Measurements from ENCODE around the gene NAXE.
"Not testable (repeated sequence)": the region's sequence is repeated elsewhere in the genome, so short reads cannot be mapped to it uniquely, and the experiment has no call there.

NAXE gene

DNA sequence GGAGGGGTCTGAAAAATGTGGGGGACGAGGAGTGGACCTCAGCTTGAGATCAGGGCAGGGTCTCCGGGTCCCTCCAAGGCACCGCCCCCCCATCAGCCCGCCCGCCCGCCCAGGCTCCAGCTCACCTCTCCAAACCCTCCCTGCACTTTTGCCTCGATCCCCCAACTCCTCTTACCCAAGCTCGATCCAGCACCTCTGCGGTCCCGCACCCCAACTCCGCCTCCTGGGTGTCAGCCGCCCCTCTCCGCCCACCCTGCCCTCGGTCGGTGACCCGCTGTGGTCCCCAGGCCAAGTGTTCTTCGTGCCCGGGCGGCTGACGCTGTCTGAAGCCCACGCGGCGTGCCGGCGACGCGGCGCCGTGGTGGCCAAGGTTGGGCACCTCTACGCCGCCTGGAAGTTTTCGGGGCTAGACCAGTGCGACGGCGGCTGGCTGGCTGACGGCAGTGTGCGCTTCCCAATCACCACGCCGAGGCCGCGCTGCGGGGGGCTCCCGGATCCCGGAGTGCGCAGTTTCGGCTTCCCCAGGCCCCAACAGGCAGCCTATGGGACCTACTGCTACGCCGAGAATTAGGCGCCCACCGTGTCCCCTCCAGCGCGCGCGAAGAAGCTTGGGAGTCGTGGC is 33.3 kb downstream of the NAXE start:
- FAIRE-seq: no peak

DNA sequence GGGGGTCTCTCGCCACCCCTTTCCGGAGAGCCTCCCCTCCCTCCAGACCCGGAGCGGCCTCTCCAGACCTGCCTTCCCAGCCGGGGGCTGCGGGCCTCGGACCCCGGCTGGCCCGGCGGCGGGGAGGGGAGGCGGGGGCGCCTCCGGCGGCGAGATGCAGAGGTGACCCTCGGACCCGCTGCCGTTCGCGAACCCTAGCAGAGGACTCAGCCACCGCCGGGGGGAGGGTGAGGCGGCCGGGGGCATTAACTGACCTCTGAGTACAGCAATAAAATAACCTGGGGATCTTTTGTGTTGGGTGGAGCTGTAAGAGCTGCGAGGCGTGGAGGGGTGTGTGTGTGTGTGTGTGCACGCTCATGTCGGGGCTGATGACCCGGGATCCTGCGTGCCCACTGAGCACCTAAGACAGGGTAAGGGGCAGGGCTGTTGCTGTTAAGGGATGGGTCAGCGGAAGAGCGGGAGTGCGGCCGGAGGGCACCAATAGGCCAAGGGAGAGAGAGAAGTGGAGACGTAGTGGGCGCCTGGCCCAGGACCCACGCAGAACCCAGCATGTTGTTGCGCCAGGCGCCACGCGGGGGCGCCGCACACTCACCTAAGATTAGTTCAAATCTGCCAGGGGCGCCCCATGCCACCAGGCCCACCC is 34.0 kb downstream of the NAXE start:
- FAIRE-seq: no peak

DNA sequence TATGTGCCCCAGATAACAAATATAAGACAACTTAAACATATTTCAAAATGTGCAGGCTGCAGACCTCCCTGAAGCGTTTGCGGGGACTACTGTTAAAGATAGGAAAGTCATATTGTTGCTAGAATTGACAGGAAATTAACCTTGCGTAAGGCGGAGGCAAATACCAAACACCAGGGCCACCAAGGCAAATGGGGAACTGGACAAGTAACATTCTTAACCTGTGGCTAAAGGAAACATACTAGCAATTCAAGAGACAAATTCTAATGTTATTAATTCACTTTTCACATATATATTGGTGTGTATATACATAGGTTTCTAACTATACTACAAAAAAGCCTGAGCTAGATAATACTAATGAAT is 34.5 kb downstream of the NAXE start:
- FAIRE-seq: no peak

DNA sequence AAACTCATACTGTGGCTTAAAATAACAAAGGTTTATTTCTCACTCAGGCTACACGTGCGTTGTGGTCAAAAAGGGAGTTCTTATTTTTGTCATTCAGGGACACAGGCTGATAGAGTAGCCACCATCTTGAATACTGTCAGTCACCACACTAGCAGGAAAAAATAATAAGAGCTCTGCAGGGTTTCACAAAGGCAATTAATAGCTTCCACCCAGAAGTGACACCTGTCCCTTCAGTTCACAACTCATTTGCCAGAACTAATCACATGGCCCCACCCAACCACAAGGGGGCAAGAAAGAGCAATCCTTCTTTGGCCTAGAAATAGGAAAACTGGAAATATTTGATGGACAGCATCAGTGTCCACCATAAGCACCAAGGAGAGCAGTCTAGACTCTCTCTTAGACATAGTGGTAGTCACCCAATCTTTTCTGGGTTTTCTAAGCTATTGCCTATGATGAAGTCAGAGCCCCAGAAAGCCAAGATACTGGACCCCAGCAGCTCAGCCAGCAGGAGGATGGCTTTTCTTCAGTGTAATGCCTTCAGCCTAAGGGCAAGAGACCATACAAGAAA is 35.8 kb downstream of the NAXE start:
- no peak for FAIRE-seq

DNA sequence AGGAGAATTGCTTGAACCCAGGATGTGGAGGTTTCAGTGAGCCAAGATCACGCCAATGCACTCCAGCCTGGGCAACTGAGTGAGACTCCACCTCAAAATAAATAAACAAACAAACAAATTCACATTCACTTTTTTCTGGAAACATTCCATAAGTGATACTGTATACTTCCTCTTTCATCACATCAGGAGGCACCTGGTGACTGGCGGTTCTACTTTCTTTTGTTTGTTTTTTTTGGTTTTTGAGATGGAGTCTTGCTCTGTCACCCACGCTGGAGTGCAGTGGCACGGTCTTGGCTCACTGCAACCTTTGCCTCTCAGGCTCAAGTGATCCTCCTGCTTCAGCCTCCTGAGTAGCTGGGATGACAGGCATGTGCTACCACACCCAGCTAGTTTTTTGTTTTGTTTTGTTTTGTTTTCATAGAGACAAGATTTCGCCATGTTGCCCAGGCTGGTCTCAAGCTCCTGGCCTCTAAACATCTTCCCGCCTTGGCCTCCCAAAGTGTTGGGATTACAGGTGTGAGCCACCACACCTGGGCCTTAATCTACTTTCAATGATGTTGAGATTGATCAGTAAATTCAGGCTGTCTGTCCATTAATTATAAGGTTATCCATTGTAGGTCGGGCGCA is 38.4 kb downstream of the NAXE start:
- FAIRE-seq: no peak

DNA sequence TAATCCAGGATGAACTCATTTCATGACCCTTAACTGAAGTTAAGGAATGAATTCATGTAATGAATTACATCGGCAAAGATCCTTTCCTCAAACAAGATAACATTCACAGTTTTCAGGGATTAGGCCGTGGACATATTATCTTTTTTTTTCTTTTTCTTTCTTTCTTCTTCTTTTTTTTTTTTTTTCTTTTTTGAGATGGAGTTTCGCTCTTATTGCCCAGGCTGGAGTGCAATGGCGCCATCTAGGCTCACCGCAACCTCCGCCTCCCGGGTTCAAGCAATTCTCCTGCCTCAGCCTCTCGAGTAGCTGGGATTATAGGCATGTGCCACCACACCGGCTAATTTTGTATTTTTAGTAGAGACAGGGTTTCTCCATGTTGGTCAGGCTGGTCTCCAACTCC is 39.6 kb downstream of the NAXE start:
- FAIRE-seq: not testable (repeated sequence)

DNA sequence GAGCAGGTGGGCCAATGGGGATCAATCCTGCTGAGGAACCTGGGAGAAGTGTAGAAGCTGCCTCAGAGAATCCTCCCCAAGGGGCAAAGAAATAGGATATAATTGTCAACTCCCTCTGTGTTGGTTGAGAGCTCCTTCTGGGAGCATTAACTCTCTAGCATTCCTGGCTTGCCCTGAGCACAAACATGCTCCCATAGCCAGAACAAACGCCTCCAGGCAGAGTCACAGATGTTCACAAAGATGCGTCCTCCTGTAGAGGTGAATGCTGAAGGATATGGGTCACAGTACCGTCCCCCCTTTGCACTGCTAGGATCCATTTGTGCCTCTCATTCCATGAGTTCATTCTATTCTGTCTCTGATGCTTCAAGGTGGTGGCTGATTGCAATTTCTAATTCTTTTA is 40.8 kb downstream of the NAXE start:
- FAIRE-seq: no peak

DNA sequence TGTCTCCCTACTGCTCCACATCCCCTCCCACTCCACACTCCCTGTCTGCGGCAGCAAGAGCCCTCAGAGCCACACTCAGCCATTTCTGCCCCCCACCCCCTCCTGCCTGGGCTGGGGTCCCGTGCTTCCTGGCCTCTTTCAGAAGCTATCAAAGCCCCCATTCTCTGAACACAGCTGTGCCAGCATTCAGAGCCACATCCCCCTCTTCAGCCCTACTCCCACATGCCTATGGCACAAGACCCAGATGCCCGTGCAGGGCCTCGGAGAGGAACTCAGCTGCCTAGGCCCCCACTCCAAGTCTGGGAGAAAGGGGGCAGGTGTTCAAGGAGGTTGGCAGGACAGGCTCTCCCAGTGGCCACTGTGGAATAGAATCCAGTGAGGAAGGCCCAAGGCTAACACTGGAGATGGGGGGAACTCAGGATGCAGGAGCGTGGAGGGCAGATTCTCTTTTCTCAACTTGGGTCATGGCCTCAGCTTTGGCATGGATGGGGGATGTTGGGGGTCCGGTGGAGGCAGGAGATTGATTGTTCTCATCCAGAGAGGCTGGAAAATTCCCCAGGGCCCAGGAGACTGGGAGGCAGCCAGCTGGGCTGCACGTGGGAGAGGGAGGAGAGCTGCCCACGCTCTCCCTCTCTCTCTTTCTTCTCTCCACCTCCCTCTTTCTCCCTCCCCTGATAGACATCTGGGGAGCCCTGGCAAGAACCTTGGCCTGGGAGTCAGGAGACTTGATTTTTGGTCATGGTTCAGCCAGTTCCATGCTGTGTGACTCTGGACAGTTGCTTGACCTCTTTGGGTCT is 46.8 kb downstream of the NAXE start:
- FAIRE-seq: no peak

DNA sequence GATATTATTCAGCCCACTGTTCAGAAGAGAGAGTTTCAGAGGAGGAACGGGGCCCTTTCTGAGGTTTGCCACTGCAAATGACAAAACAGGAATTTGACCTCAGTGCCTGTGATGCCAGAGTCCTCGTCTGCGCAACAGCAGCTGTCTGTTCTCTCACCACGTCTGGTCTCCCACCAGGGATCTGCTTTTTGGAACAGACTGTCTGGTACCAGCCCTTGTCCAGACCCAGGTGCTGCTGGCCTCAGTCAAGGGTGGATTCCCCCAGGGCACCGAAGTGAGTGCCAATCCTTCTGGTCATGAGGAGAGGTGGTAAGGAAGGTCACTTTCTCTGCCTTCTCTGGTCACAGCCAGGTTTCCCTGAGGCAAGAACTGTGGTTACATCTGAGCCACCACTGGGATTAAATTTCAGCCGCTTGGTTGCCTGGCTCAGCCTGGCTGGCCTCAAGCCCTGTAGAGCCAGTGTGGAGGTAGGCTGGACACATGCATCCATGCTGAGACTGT is 48.1 kb downstream of the NAXE start:
- FAIRE-seq: no peak

DNA sequence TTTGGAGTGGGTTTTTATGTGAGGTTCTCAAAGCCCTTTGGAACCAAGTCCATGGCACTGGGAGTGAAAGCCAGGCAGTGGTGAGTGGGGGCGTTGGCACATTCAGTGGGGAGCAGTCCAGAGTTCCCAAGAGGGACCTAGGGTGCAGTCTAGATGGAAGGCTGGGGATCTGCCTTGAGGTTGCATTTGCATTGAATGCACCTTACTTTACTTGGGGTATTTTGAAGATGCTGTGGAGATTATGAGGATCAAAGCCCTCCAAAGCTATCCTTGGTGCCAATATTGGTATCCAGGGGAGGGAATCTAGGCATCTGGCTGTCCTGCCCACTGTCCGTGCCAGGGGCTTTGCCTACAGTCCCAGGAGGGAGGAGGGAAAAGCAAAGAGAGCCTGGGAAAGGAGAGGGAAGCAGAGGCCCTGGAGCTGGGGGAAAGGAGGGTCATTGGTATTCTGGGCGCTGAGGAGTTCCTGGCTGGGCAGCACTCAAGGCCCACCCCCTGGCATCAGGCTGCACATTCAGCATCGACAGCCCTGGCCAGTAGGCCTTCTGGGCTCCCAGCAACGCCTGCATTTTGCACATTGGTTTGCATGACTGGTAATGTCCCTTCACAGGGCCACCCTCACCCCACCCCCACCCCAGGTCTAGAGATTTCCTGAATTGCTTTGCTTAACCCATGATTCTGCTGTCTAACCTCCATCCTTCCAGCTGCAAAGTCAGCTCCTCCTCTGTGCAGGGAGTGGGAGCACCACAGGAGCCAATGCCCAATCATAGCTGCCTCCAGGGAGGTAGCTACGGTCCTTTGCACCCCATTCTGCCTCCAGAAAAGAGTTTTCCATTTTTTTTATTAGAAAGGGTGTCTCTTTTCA is 49.5 kb downstream of the NAXE start:
- FAIRE-seq: no peak

DNA sequence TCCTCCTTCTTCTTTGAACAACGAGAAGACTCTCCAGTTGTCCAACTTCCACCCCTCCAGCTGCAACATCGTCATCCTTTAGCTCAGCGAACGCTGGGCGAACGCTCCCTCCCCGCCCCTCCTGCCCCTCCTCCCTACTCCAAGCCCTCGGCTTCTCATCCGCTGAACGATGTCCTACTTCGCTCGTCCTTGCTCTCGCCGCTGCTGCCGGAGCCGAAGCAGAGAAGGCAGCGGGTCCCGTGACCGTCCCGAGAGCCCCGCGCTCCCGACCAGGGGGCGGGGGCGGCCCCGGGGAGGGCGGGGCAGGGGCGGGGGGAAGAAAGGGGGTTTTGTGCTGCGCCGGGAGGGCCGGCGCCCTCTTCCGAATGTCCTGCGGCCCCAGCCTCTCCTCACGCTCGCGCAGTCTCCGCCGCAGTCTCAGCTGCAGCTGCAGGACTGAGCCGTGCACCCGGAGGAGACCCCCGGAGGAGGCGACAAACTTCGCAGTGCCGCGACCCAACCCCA is 50.2 kb downstream of the NAXE start, which contains the start of gene BCAN:
TSS of gene BCAN (plus strand) at position 357 of the 504 bp plus-strand sequence. CDS start 3,938 bp downstream, outside the sequence.
- FAIRE-seq: no peak

DNA sequence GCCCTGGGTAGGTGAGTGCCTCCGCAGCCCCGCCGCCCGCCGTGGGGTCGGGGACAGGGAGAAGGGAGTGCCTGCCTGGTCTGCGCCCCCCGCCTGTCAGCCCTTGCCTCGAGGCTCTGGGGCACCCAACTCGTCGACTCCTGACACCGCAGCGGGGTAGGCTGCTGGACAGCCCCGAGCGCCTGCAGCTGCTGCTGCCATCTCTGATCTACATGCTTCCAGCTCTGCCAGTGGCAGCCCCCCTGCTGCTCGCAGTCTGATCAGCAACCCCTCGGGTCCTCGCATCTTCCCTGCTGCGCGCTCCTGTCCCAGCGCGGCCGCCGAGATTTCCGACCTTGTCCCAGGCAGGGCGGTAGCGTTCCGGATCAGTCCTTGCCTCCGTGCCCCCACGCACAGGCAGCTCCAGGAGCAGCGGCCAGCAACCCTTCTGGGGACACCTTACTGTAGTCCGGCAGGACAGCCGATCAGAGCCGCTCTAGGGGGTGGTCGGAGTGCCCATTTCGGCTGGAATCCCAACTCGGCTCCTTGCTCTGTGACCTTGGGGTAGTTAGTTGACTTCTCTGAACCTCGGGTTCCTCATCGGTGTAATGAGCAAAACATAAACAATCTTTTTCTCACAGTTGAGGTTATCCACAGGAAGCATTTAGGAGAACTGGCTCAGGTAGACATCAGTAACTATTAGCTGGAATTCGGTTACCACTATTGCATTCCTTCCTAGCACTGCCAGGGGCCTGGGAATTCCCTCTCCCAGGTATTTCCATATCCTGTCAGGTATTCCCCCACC is 50.9 kb downstream of the NAXE start:
- FAIRE-seq: no peak

DNA sequence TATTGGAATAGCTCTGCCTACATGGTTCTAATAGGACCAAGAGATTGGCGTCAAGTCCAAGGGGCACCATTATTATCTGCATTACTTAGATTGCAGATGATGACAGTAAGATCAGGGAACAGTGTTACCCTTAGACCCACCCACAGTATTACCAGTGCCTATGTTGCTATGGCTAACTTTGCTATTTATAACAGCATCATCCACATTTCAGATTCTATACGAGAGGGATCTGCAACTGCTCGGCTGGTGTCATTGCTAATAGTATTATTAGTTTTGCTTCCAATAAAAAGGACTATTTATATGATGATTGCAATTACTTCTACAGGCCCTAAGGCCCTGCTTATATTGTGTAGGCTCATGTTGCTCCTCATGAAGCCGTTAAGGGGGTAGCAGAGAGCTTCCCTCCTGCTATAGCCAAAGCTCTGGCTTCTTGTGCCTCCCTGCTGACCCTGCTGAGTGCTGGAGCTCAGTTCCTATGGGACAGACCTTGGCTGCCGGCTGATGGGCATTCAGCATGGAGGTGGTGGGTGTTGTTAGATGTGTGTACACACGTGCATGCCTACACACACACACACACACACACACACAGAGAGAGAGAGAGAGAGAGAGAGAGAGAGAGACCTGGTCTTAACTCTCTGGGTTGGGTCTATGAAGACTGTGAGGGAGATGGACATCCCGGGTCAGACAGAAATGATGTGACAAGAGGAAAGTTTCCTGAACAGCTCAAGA is 51.6 kb downstream of the NAXE start:
- FAIRE-seq: no peak

DNA sequence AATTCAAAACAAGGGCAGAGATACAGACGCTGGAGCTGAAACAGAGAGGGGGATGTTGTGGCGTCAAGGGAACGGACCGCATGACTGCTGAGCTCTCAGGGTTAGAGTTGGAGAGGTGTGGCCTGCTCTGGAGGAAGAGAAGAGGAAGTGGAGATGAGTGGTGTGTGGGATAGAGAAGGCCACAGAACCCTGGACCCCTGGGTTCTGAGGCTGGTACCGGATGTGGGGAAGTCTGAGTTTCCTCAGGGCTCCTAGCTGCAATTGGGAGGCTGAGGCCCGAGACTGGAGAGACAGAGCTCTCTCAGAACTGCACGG is 52.2 kb downstream of the NAXE start:
- FAIRE-seq: no peak

All from islet of Langerhans (tissue), 1 donor.